ENCODE data around the gene VWF.

GRCh38 chr12:6148061-6148460, 23.6 kb upstream of the VWF start:
- no peak for TF ChIP-seq CTCF (IDR thresholded peaks at IDR 0.05 in 4 of 5, conservative IDR thresholded peaks at IDR 0.05 in 1 of 5)
- no peak for TF ChIP-seq POLR2A (IDR thresholded peaks at IDR 0.05)

Measured in gastrocnemius medialis (tissue), 4 donors.